ENCODE measurements around the gene MOB3C.

GRCh38 chr1:46649764-46650163, 33.2 kb upstream of the MOB3C start:
- TF ChIP-seq FOXP2 (optimal IDR thresholded peaks at IDR 0.05; ENCODE audit: borderline replicate concordance, extremely low read depth, extremely low read length, insufficient read depth): no peak
- TF ChIP-seq SIN3A (IDR thresholded peaks at IDR 0.05; ENCODE audit: borderline replicate concordance, insufficient read depth, low read length): no peak
